H9 (cell line): ENCODE data around the gene KIF1A. TPM values are rescaled to one million over a fixed set of nuclear protein-coding genes. Genes with fewer than 3 reads are reported as not detected.

Experiments used
- DNase-seq: peaks from one replicate; pipeline ENCODE4 v3.0.0-alpha.2; 2017
- H2AFZ ChIP-seq: one replicate; pipeline ENCODE4 v1.6.1; 2013; ENCODE audit warnings: mild to moderate bottlenecking, low read length, control low read depth, moderate library complexity
- H2AK5ac ChIP-seq: 2 replicates; pipeline ENCODE4 v1.6.1; 2013; ENCODE audit warnings: low read length, control low read depth, mixed read lengths; ENCODE audit not compliant: insufficient read length
- H2BK120ac ChIP-seq: one replicate; pipeline ENCODE4 v1.6.1; 2013; ENCODE audit warnings: low read depth, mild to moderate bottlenecking, low read length, control low read depth, inconsistent platforms; ENCODE audit not compliant: poor library complexity, severe bottlenecking
- H2BK12ac ChIP-seq: 2 replicates; pipeline ENCODE4 v1.6.1; 2013; ENCODE audit warnings: low read length, control low read depth, mixed read lengths, low read depth; ENCODE audit not compliant: insufficient read length
- H2BK15ac ChIP-seq: 2 replicates; pipeline ENCODE4 v1.6.1; 2013; ENCODE audit warnings: low read depth, low read length, control low read depth
- H2BK20ac ChIP-seq: one replicate; pipeline ENCODE4 v1.6.1; 2013; ENCODE audit warnings: low read depth, mild to moderate bottlenecking, low read length, control low read depth, inconsistent platforms; ENCODE audit not compliant: poor library complexity, severe bottlenecking
- H2BK5ac ChIP-seq: 2 replicates; pipeline ENCODE4 v1.6.1; 2013; ENCODE audit warnings: low read length, control low read depth, mixed read lengths; ENCODE audit not compliant: insufficient read length
- H3K14ac ChIP-seq: 2 replicates; pipeline ENCODE4 v1.6.1; 2013; ENCODE audit warnings: low read length, control low read depth; ENCODE audit not compliant: insufficient read depth
- H3K18ac ChIP-seq: 2 replicates; pipeline ENCODE4 v1.6.1; 2013; ENCODE audit warnings: low read depth, mild to moderate bottlenecking, mixed read lengths, low read length, control low read depth; ENCODE audit not compliant: insufficient read length
- H3K23ac ChIP-seq: 2 replicates; pipeline ENCODE4 v1.6.1; 2013; ENCODE audit warnings: low read length, control low read depth, mixed read lengths, low read depth; ENCODE audit not compliant: insufficient read length
- H3K23me2 ChIP-seq: 2 replicates; pipeline ENCODE4 v1.6.1; 2013; ENCODE audit warnings: low read depth, mild to moderate bottlenecking, mixed read lengths, low read length, control low read depth; ENCODE audit not compliant: insufficient read length, poor library complexity, severe bottlenecking
- H3K27ac ChIP-seq: 2 replicates; pipeline ENCODE4 v1.5.1; 2013; ENCODE audit warnings: low read length, control low read depth, mixed read lengths, low read depth; ENCODE audit not compliant: insufficient read length
- H3K27me3 ChIP-seq: 2 replicates; pipeline ENCODE4 v1.6.1; 2013; ENCODE audit warnings: low read length, control low read depth, inconsistent platforms; ENCODE audit not compliant: insufficient read depth
- H3K4ac ChIP-seq: 2 replicates; pipeline ENCODE4 v1.6.1; 2013; ENCODE audit warnings: low read depth, mild to moderate bottlenecking, control low read depth, inconsistent platforms, low read length, moderate library complexity
- H3K4me1 ChIP-seq: 2 replicates; pipeline ENCODE4 v1.6.1; 2013; ENCODE audit warnings: low read length, control low read depth, inconsistent platforms; ENCODE audit not compliant: insufficient read depth
- H3K4me2 ChIP-seq: 2 replicates; pipeline ENCODE4 v1.6.1; 2013; ENCODE audit warnings: low read length, control low read depth, mixed read lengths; ENCODE audit not compliant: insufficient read length, insufficient read depth
- H3K56ac ChIP-seq: 2 replicates; pipeline ENCODE4 v1.6.1; 2013; ENCODE audit warnings: low read depth, mild to moderate bottlenecking, mixed read lengths, low read length, control low read depth; ENCODE audit not compliant: insufficient read length
- H3K79me1 ChIP-seq: 2 replicates; pipeline ENCODE4 v1.6.1; 2013; ENCODE audit warnings: low read depth, mild to moderate bottlenecking, moderate library complexity, low read length, control low read depth, inconsistent platforms; ENCODE audit not compliant: insufficient read depth, poor library complexity, severe bottlenecking
- H3K79me2 ChIP-seq: 2 replicates; pipeline ENCODE4 v1.6.1; 2013; ENCODE audit warnings: low read length, control low read depth, inconsistent platforms; ENCODE audit not compliant: insufficient read depth
- H3K9ac ChIP-seq: 2 replicates; pipeline ENCODE4 v1.6.1; 2013; ENCODE audit warnings: low read length, control low read depth, mixed read lengths; ENCODE audit not compliant: insufficient read length; ENCODE audit errors: extremely low read depth
- H3K9me3 ChIP-seq: one replicate; pipeline ENCODE4 v1.6.1; 2013; ENCODE audit warnings: low read depth, low read length, inconsistent platforms; ENCODE audit not compliant: control insufficient read depth
- H3T11ph ChIP-seq: one replicate; pipeline ENCODE4 v1.6.1; 2013; ENCODE audit warnings: mild to moderate bottlenecking, low read length, control low read depth, inconsistent platforms
- H4K20me1 ChIP-seq: one replicate; pipeline ENCODE4 v1.6.1; 2013; ENCODE audit not compliant: control insufficient read depth, insufficient read length, insufficient read depth
- H4K5ac ChIP-seq: 2 replicates; pipeline ENCODE4 v1.6.1; 2013; ENCODE audit warnings: low read depth, mild to moderate bottlenecking, mixed read lengths, low read length, control low read depth; ENCODE audit not compliant: insufficient read length
- H4K8ac ChIP-seq: replicated peaks from 2 replicates; pipeline ENCODE4 v1.6.1; 2013; ENCODE audit warnings: low read length, control low read depth, mixed read lengths, low read depth; ENCODE audit not compliant: insufficient read length
- H4K91ac ChIP-seq: 2 replicates; pipeline ENCODE4 v1.6.1; 2013; ENCODE audit warnings: low read depth, mild to moderate bottlenecking, moderate library complexity, mixed read lengths, low read length, control low read depth; ENCODE audit not compliant: insufficient read length
- H3K27ac Mint-ChIP-seq, 3 experiments: 2 replicates in 2 of 3; 3 replicates in 1 of 3; pipeline ENCODE4 v1.8.0; 2020 to 2021; ENCODE audit warnings: mixed read lengths in 3 of 3, mild to moderate bottlenecking in 1 of 3, moderate library complexity in 1 of 3
- H3K27me3 Mint-ChIP-seq: 2 replicates; pipeline ENCODE4 v1.8.0; 2021; ENCODE audit warnings: low read depth, mild to moderate bottlenecking, moderate library complexity, mixed read lengths
- H3K36me3 Mint-ChIP-seq, 3 experiments: 2 replicates in 2 of 3; 3 replicates in 1 of 3; pipeline ENCODE4 v1.8.0; 2020 to 2021; ENCODE audit warnings: low read depth in 3 of 3, mixed read lengths in 3 of 3; ENCODE audit not compliant: insufficient read depth in 1 of 3
- H3K4me1 Mint-ChIP-seq, 2 experiments: 2 replicates each; pipeline ENCODE4 v1.8.0; 2020; ENCODE audit warnings: mixed read lengths in 2 of 2
- H3K4me3 Mint-ChIP-seq, 2 experiments: 2 replicates in 1 of 2; 3 replicates in 1 of 2; pipeline ENCODE4 v1.8.0; 2020 to 2021; ENCODE audit warnings: mild to moderate bottlenecking in 2 of 2, mixed read lengths in 2 of 2, moderate library complexity in 1 of 2
- H3K9me3 Mint-ChIP-seq, 2 experiments: 2 replicates in 1 of 2; 3 replicates in 1 of 2; pipeline ENCODE4 v1.8.0; 2020; ENCODE audit warnings: mild to moderate bottlenecking in 2 of 2, mixed read lengths in 2 of 2, moderate library complexity in 1 of 2
- WGBS: extraction: QIAGEN DNeasy Blood & Tissue Kit; methylation state at CpG from one replicate; pipeline ENCODE4 v1.1.7; 2013; ENCODE audit warnings: missing lambda C conversion rate, low lambda C conversion rate, mixed read lengths; ENCODE audit not compliant: insufficient read length; ENCODE audit errors: extremely low coverage; 5-methylcytosine and 5-hydroxymethylcytosine counted together
- total RNA-seq: library from RNA; stranded (reverse); gene quantifications from 2 replicates; pipeline ENCODE4 v1.2.1, GENCODE V29; 2021
- TF ChIP-seq, protein P1 (sequence below): fragments of 200-600 bp; sonication (generic); conservative IDR thresholded peaks from 3 replicates; pipeline ENCODE4 v1.8.0; 2021; ENCODE audit warnings: antibody characterized with exemption, mild to moderate bottlenecking

Gene KIF1A
- total RNA-seq, 1 experiment from 2014 or later: 204 TPM

DNA sequence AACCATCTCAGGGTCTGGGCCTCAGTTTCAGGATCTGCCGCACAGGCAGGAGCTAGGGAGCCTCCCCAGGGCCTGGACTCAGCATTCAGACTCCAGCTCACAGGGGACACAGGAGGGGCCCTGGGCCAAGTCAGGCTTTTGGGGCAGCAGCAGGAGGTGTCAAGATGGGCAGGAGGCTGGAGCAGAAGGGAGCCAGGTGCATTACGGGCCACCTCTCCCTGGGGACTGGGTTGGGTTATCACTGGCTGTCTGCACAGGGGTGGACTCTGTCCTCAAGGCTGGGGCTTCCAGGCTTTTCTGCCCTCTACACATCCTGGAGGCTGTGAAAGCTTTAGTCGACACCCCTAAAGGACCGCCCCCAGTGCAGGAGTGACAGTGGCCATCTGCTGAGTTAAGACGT is 108.3 kb downstream of the KIF1A start:
- DNase-seq: no peak
- H2AK5ac ChIP-seq: no peak overlapping the region
- H2BK5ac ChIP-seq: no peak overlapping the region
- H3K14ac ChIP-seq: no peak overlapping the region
- no peak overlapping the region for H4K91ac ChIP-seq
- H3K4me1 Mint-ChIP-seq: peaks cover 0 to 10% of the 10 kb centered on the region in 2 experiments; a peak in 3 of 4 replicates
- no peak overlapping the region for H2BK120ac ChIP-seq
- TF ChIP-seq, protein P1, sequence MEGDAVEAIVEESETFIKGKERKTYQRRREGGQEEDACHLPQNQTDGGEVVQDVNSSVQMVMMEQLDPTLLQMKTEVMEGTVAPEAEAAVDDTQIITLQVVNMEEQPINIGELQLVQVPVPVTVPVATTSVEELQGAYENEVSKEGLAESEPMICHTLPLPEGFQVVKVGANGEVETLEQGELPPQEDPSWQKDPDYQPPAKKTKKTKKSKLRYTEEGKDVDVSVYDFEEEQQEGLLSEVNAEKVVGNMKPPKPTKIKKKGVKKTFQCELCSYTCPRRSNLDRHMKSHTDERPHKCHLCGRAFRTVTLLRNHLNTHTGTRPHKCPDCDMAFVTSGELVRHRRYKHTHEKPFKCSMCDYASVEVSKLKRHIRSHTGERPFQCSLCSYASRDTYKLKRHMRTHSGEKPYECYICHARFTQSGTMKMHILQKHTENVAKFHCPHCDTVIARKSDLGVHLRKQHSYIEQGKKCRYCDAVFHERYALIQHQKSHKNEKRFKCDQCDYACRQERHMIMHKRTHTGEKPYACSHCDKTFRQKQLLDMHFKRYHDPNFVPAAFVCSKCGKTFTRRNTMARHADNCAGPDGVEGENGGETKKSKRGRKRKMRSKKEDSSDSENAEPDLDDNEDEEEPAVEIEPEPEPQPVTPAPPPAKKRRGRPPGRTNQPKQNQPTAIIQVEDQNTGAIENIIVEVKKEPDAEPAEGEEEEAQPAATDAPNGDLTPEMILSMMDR: no peak
- H3K4ac ChIP-seq: no peak overlapping the region
- H2BK20ac ChIP-seq: no peak overlapping the region
- no peaks in the 10 kb centered on the region for H3K79me2 ChIP-seq
- no peaks in the 10 kb centered on the region for H3K79me1 ChIP-seq
- H3K4me1 ChIP-seq: no peaks in the 10 kb centered on the region
- no peak overlapping the region for H4K5ac ChIP-seq
- H3K9ac ChIP-seq: no peak overlapping the region
- peaks cover 4% of the 10 kb centered on the region for H3K27me3 Mint-ChIP-seq
- no peak overlapping the region for H2BK15ac ChIP-seq
- H3K4me3 Mint-ChIP-seq: no peak overlapping the region
- H2BK12ac ChIP-seq: no peak overlapping the region
- no peak overlapping the region for H3K27ac Mint-ChIP-seq
- no peaks in the 10 kb centered on the region for H3K9me3 ChIP-seq
- no peak overlapping the region for H3T11ph ChIP-seq
- H3K18ac ChIP-seq: no peak overlapping the region
- H3K23ac ChIP-seq: no peak overlapping the region
- H3K27ac ChIP-seq: no peak overlapping the region
- H4K20me1 ChIP-seq: peaks cover 4% of the 10 kb centered on the region
- H3K36me3 Mint-ChIP-seq: peaks cover 6 to 10% (median 6%) of the 10 kb centered on the region in 3 experiments; a peak in 6 of 7 replicates
- H4K8ac ChIP-seq: no peak overlapping the region
- H3K4me2 ChIP-seq: no peak overlapping the region
- H2AFZ ChIP-seq: no peak overlapping the region
- no CpG with 5 or more reads among the region's 5 CpGs for WGBS
- H3K23me2 ChIP-seq: no peaks in the 10 kb centered on the region
- no peaks in the 10 kb centered on the region; a peak in 2 of 5 replicates for H3K9me3 Mint-ChIP-seq
- no peak overlapping the region for H3K56ac ChIP-seq
- no peaks in the 10 kb centered on the region for H3K27me3 ChIP-seq
